Calu3 (cell line): ENCODE results near the gene LAG3. TPM values are rescaled to one million over a fixed set of nuclear protein-coding genes. Genes with fewer than 3 reads are reported as not detected.

Source experiments
- BruUV-seq: library from RNA; stranded (reverse); fragments of 400-500 nt; replicated peaks from 2 replicates; lab custom pipeline; 2021; lab: Mats Ljungman, UMichigan
- CTCF ChIA-PET: fragments of 300-600 bp; sonication (Branson Sonifier 250); formaldehyde crosslinking; loops from one replicate; lab custom pipeline; 2022; ENCODE audit warnings: antibody characterized with exemption; lab: Charles Lee
- DNase-seq: peaks from one replicate; pipeline ENCODE4 v3.0.0; 2022
- H3K27ac Mint-ChIP-seq: one replicate; pipeline ENCODE4 v1.8.0; 2022; ENCODE audit warnings: mixed read lengths; ENCODE audit not compliant: unreplicated experiment
- H3K27me3 Mint-ChIP-seq: one replicate; pipeline ENCODE4 v1.8.0; 2022; ENCODE audit warnings: mixed read lengths; ENCODE audit not compliant: unreplicated experiment
- H3K36me3 Mint-ChIP-seq: one replicate; pipeline ENCODE4 v1.8.0; 2022; ENCODE audit warnings: mild to moderate bottlenecking, moderate library complexity, mixed read lengths; ENCODE audit not compliant: insufficient read depth, unreplicated experiment
- H3K4me1 Mint-ChIP-seq: one replicate; pipeline ENCODE4 v1.8.0; 2022; ENCODE audit warnings: mild to moderate bottlenecking, low read depth, mixed read lengths; ENCODE audit not compliant: unreplicated experiment
- H3K4me3 Mint-ChIP-seq: one replicate; pipeline ENCODE4 v1.8.0; 2022; ENCODE audit warnings: mild to moderate bottlenecking, low read depth, moderate library complexity, mixed read lengths; ENCODE audit not compliant: unreplicated experiment
- H3K9me3 Mint-ChIP-seq: one replicate; pipeline ENCODE4 v1.8.0; 2022; ENCODE audit warnings: low read depth, mixed read lengths; ENCODE audit not compliant: unreplicated experiment
- CTCF ChIP-seq: fragments of 200-600 bp; IDR thresholded peaks from one replicate; pipeline ENCODE4 v1.8.0; 2022; ENCODE audit warnings: antibody characterized with exemption; ENCODE audit not compliant: unreplicated experiment
- intact Hi-C: fragments of 100-400 bp; cut with micrococcal nuclease; formaldehyde crosslinking; loops from one replicate; pipeline ENCODE4 v1.10.0; 2022; ENCODE audit not compliant: unreplicated experiment
- total RNA-seq: library from RNA; stranded (reverse); gene quantifications from 2 replicates; pipeline ENCODE4 v1.2.3, GENCODE V29; 2022

Gene LAG3
- total RNA-seq, 1 experiment from 2014 or later, result not detected

- DNase-seq, result no peak
- intact Hi-C loops, result no loop called here
- H3K36me3 Mint-ChIP-seq, result no peaks in the 10 kb centered on the region
- no peaks in the 10 kb centered on the region for H3K9me3 Mint-ChIP-seq
- no peak for TF ChIP-seq CTCF
- CTCF ChIA-PET, result no interaction called here
- H3K4me3 Mint-ChIP-seq, result no peak overlapping the region
- H3K27me3 Mint-ChIP-seq, result peaks cover 92% of the 10 kb centered on the region
- BruUV-seq, result no TSS peak
- H3K4me1 Mint-ChIP-seq, result no peaks in the 10 kb centered on the region
- H3K27ac Mint-ChIP-seq, result no peak overlapping the region
Measured at GRCh38 chr12:6817662-6818157, 45.4 kb downstream of the LAG3 start.

- Mint-ChIP-seq H3K36me3 (no peaks in the 10 kb centered on the region), H3K4me1 (no peaks in the 10 kb centered on the region), H3K27me3 (peaks cover 97% of the 10 kb centered on the region), H3K9me3 (no peaks in the 10 kb centered on the region), H3K4me3 (no peak overlapping the region), H3K27ac (no peak overlapping the region)
- CTCF ChIA-PET, result no interaction called here
- no TSS peak for BruUV-seq
- no peak for TF ChIP-seq CTCF
- no peak for DNase-seq
- intact Hi-C loops, result no loop called here
Measured at GRCh38 chr12:6818222-6818621, 45.9 kb downstream of the LAG3 start.

GRCh38 chr12:6818645-6819044 is 46.3 kb downstream of the LAG3 start:
- Mint-ChIP-seq H3K36me3 (no peaks in the 10 kb centered on the region), H3K4me1 (no peaks in the 10 kb centered on the region), H3K4me3 (no peak overlapping the region), H3K27ac (no peak overlapping the region), H3K9me3 (no peaks in the 10 kb centered on the region), H3K27me3 (peaks cover 98% of the 10 kb centered on the region)
- BruUV-seq, result no TSS peak
- no peak for DNase-seq
- CTCF ChIA-PET, result no interaction called here
- intact Hi-C loops, result no loop called here
- no peak for TF ChIP-seq CTCF

GRCh38 chr12:6819106-6820030 is 47.0 kb downstream of the LAG3 start:
- CTCF ChIA-PET, result interaction anchor here (0.6 kb wide), 1 partner anchor 10 kb away, joined by 4 read pairs; no protein-coding TSS in a partner anchor
- Mint-ChIP-seq H3K9me3 (no peaks in the 10 kb centered on the region), H3K4me3 (no peak overlapping the region), H3K36me3 (no peaks in the 10 kb centered on the region), H3K27ac (no peak overlapping the region), H3K27me3 (peaks cover 98% of the 10 kb centered on the region), H3K4me1 (no peaks in the 10 kb centered on the region)
- no peak for TF ChIP-seq CTCF
- BruUV-seq, result no TSS peak
- DNase-seq, result no peak
- intact Hi-C loops, result loop anchor here (10.0 kb wide), 1 partner anchor 205 kb away; no protein-coding TSS in a partner anchor
